NB4 (cell line): ENCODE measurements around the gene FAM3B.

Source experiments
- CTCF ChIP-seq: IDR thresholded peaks from one replicate; pipeline ENCODE4 v1.5.1; 2012; ENCODE audit warnings: low read depth, low read length
- MYC ChIP-seq: IDR thresholded peaks from 2 replicates; pipeline ENCODE4 v1.6.1; 2011; ENCODE audit warnings: low read depth, low read length
- POLR2A ChIP-seq: IDR thresholded peaks from 2 replicates; pipeline ENCODE4 v1.6.1; 2011; ENCODE audit warnings: mild to moderate bottlenecking; ENCODE audit not compliant: insufficient read length; ENCODE audit errors: extremely low read depth

DNA sequence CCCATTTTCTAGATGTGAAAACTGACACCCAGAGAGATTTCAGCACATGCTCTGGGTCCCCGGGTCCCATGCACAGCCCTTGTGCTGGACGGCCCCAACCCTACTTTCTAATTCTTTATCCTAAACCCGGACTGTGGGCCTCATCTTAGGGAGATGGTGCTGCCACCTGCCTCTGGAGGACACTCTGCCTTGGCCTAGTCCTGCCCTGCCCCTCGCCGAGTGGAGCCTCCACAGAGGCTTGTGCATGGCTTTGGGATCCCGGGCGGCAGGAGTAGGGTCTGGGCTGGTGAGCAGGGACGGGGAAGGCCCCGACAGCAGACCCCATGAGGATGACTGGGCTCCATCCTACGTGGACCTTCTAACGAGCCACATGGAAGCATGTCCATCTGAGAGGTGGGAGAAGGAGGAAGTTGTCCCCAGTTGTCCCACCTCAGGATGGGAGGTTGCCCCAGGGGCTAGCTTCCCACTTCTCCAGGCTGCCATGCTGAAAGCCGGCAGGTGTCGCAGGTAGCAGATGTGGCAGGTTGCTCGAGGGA, 57.6 kb downstream of the FAM3B start:
- TF ChIP-seq CTCF (no peak), POLR2A (no peak), MYC (no peak)
